ENCODE results near the gene ZNF599.

The ZNF599 gene

GRCh38 chr19:34757441-34757840 lies 15.6 kb downstream of the ZNF599 start:
- peak overlapping the region; percentile 7 to 54 (median 38) for H3K4me3 ChIP-seq (ENCODE audit: low read depth in 1 of 5, low read length in 5 of 5)
- H3K27ac ChIP-seq (ENCODE audit: low read depth, low read length), result no peak overlapping the region
- H3K27me3 ChIP-seq (ENCODE audit: control insufficient read depth in 5 of 5, insufficient read depth in 4 of 5, low read length in 5 of 5), result no peaks in the 10 kb centered on the region
- peaks cover 0 to 5% (median 0%) of the 10 kb centered on the region in 5 donors for H3K4me1 ChIP-seq (ENCODE audit: control insufficient read depth in 5 of 5, insufficient read depth in 5 of 5, low read length in 5 of 5)
- peaks cover 70 to 98% (median 93%) of the 10 kb centered on the region in 5 donors for H3K9me3 ChIP-seq (ENCODE audit: control insufficient read depth in 5 of 5, low read length in 5 of 5)
- peaks cover 30 to 54% (median 39%) of the 10 kb centered on the region in 5 donors for H3K36me3 ChIP-seq (ENCODE audit: control insufficient read depth in 5 of 5, insufficient read depth in 5 of 5, low read length in 5 of 5)
- no peak overlapping the region for H3K9ac ChIP-seq (ENCODE audit: low read length in 5 of 5)

- Histone ChIP-seq H3K9ac (ENCODE audit: low read length in 5 of 5) (no peak overlapping the region), H3K27me3 (ENCODE audit: control insufficient read depth in 5 of 5, insufficient read depth in 4 of 5, low read length in 5 of 5) (no peaks in the 10 kb centered on the region), H3K4me1 (ENCODE audit: control insufficient read depth in 5 of 5, insufficient read depth in 5 of 5, low read length in 5 of 5) (no peaks in the 10 kb centered on the region), H3K36me3 (ENCODE audit: control insufficient read depth in 5 of 5, insufficient read depth in 5 of 5, low read length in 5 of 5) (peaks cover 12 to 32% (median 22%) of the 10 kb centered on the region in 5 donors), H3K4me3 (ENCODE audit: low read depth in 1 of 5, low read length in 5 of 5) (peak overlapping the region; percentile 3 to 38 (median 23)), H3K9me3 (ENCODE audit: control insufficient read depth in 5 of 5, low read length in 5 of 5) (peaks cover 33 to 87% (median 74%) of the 10 kb centered on the region in 5 donors), H3K27ac (ENCODE audit: low read depth, low read length) (no peak overlapping the region)
Observed at GRCh38 chr19:34744896-34745690, 27.9 kb downstream of the ZNF599 start.

GRCh38 chr19:34734537-34735103 lies 38.4 kb downstream of the ZNF599 start:
- peak overlapping the region; percentile 84 to 98 (median 93) for H3K9ac ChIP-seq (ENCODE audit: low read length in 5 of 5)
- peak overlapping the region; percentile 71 to 97 (median 84) for H3K4me3 ChIP-seq (ENCODE audit: low read depth in 1 of 5, low read length in 5 of 5)
- no peaks in the 10 kb centered on the region for H3K27me3 ChIP-seq (ENCODE audit: control insufficient read depth in 5 of 5, insufficient read depth in 4 of 5, low read length in 5 of 5)
- peak overlapping the region; percentile 98 for H3K27ac ChIP-seq (ENCODE audit: low read depth, low read length)
- H3K36me3 ChIP-seq (ENCODE audit: control insufficient read depth in 5 of 5, insufficient read depth in 5 of 5, low read length in 5 of 5), result peaks cover 23 to 32% (median 27%) of the 10 kb centered on the region in 5 donors
- H3K4me1 ChIP-seq (ENCODE audit: control insufficient read depth in 5 of 5, insufficient read depth in 5 of 5, low read length in 5 of 5), result peaks cover 7 to 33% (median 26%) of the 10 kb centered on the region in 5 donors
- peaks cover 0 to 20% (median 15%) of the 10 kb centered on the region in 5 donors for H3K9me3 ChIP-seq (ENCODE audit: control insufficient read depth in 5 of 5, low read length in 5 of 5)

GRCh38 chr19:34733746-34734536 lies 39.1 kb downstream of the ZNF599 start, which contains the start of gene ZNF181:
Gene ZNF181 (plus strand): TSS chr19:34734243. CDS start chr19:34735038, 795 bp downstream.
- peak within 1 kb of the TSS; percentile 71 to 97 (median 85) for H3K4me3 ChIP-seq (ENCODE audit: low read depth in 1 of 5, low read length in 5 of 5)
- peak within 1 kb of the TSS; percentile 84 to 98 (median 93) for H3K9ac ChIP-seq (ENCODE audit: low read length in 5 of 5)

GRCh38 chr19:34733266-34733745 lies 39.7 kb downstream of the ZNF599 start:
- Histone ChIP-seq H3K9ac (ENCODE audit: low read length in 5 of 5) (peak overlapping the region; percentile 84 to 98 (median 93)), H3K27me3 (ENCODE audit: control insufficient read depth in 5 of 5, insufficient read depth in 4 of 5, low read length in 5 of 5) (peaks cover 0 to 5% (median 0%) of the 10 kb centered on the region in 5 donors), H3K27ac (ENCODE audit: low read depth, low read length) (peak overlapping the region; percentile 98), H3K4me3 (ENCODE audit: low read depth in 1 of 5, low read length in 5 of 5) (peak overlapping the region; percentile 71 to 97 (median 85)), H3K36me3 (ENCODE audit: control insufficient read depth in 5 of 5, insufficient read depth in 5 of 5, low read length in 5 of 5) (peaks cover 13 to 22% (median 16%) of the 10 kb centered on the region in 5 donors), H3K4me1 (ENCODE audit: control insufficient read depth in 5 of 5, insufficient read depth in 5 of 5, low read length in 5 of 5) (peaks cover 7 to 33% (median 26%) of the 10 kb centered on the region in 5 donors), H3K9me3 (ENCODE audit: control insufficient read depth in 5 of 5, low read length in 5 of 5) (peaks cover 0 to 9% (median 7%) of the 10 kb centered on the region in 5 donors)

More at GRCh38 chr19:34733746-34734536, 39.1 kb downstream of the ZNF599 start, which contains the start of gene ZNF181:
- H3K4me1 ChIP-seq (ENCODE audit: control insufficient read depth in 5 of 5, insufficient read depth in 5 of 5, low read length in 5 of 5), result peaks cover 7 to 33% (median 26%) of the 10 kb centered on the region in 5 donors
- peaks cover 0 to 13% (median 11%) of the 10 kb centered on the region in 5 donors for H3K9me3 ChIP-seq (ENCODE audit: control insufficient read depth in 5 of 5, low read length in 5 of 5)
- peaks cover 16 to 25% (median 20%) of the 10 kb centered on the region in 5 donors for H3K36me3 ChIP-seq (ENCODE audit: control insufficient read depth in 5 of 5, insufficient read depth in 5 of 5, low read length in 5 of 5)
- H3K27me3 ChIP-seq (ENCODE audit: control insufficient read depth in 5 of 5, insufficient read depth in 4 of 5, low read length in 5 of 5), result no peaks in the 10 kb centered on the region
- peak within 1 kb of the TSS; percentile 98 for H3K27ac ChIP-seq (ENCODE audit: low read depth, low read length)

- Histone ChIP-seq H3K27me3 (ENCODE audit: control insufficient read depth in 5 of 5, insufficient read depth in 4 of 5, low read length in 5 of 5) (peaks cover 0 to 6% (median 0%) of the 10 kb centered on the region in 5 donors), H3K4me3 (ENCODE audit: low read depth in 1 of 5, low read length in 5 of 5) (peak overlapping the region; percentile 71 to 97 (median 85)), H3K4me1 (ENCODE audit: control insufficient read depth in 5 of 5, insufficient read depth in 5 of 5, low read length in 5 of 5) (peaks cover 7 to 33% (median 26%) of the 10 kb centered on the region in 5 donors), H3K9me3 (ENCODE audit: control insufficient read depth in 5 of 5, low read length in 5 of 5) (peaks cover 0 to 5% (median 3%) of the 10 kb centered on the region in 5 donors), H3K9ac (ENCODE audit: low read length in 5 of 5) (peak overlapping the region in 3 of 5 donors; percentile 92 to 98 (median 96)), H3K27ac (ENCODE audit: low read depth, low read length) (no peak overlapping the region), H3K36me3 (ENCODE audit: control insufficient read depth in 5 of 5, insufficient read depth in 5 of 5, low read length in 5 of 5) (peaks cover 11 to 18% (median 15%) of the 10 kb centered on the region in 5 donors)
Observed at GRCh38 chr19:34732612-34733211, 40.3 kb downstream of the ZNF599 start.

- peaks cover 7 to 33% (median 26%) of the 10 kb centered on the region in 5 donors for H3K4me1 ChIP-seq (ENCODE audit: control insufficient read depth in 5 of 5, insufficient read depth in 5 of 5, low read length in 5 of 5)
- peaks cover 0 to 8% (median 0%) of the 10 kb centered on the region in 5 donors for H3K27me3 ChIP-seq (ENCODE audit: control insufficient read depth in 5 of 5, insufficient read depth in 4 of 5, low read length in 5 of 5)
Observed at GRCh38 chr19:34731964-34732363, 41.1 kb downstream of the ZNF599 start.

GRCh38 chr19:34731019-34731829 lies 41.8 kb downstream of the ZNF599 start:
- H3K36me3 ChIP-seq (ENCODE audit: control insufficient read depth in 5 of 5, insufficient read depth in 5 of 5, low read length in 5 of 5), result peaks cover 6 to 10% (median 7%) of the 10 kb centered on the region in 5 donors
- H3K9ac ChIP-seq (ENCODE audit: low read length in 5 of 5), result no peak overlapping the region

More at GRCh38 chr19:34731964-34732363, 41.1 kb downstream of the ZNF599 start:
- peaks cover 0 to 5% (median 0%) of the 10 kb centered on the region in 5 donors for H3K9me3 ChIP-seq (ENCODE audit: control insufficient read depth in 5 of 5, low read length in 5 of 5)
- peaks cover 9 to 15% (median 9%) of the 10 kb centered on the region in 5 donors for H3K36me3 ChIP-seq (ENCODE audit: control insufficient read depth in 5 of 5, insufficient read depth in 5 of 5, low read length in 5 of 5)
- no peak overlapping the region for H3K9ac ChIP-seq (ENCODE audit: low read length in 5 of 5)
- no peak overlapping the region for H3K4me3 ChIP-seq (ENCODE audit: low read depth in 1 of 5, low read length in 5 of 5)
- H3K27ac ChIP-seq (ENCODE audit: low read depth, low read length), result no peak overlapping the region

More at GRCh38 chr19:34731019-34731829, 41.8 kb downstream of the ZNF599 start:
- no peak overlapping the region for H3K4me3 ChIP-seq (ENCODE audit: low read depth in 1 of 5, low read length in 5 of 5)
- peaks cover 0 to 13% (median 3%) of the 10 kb centered on the region in 5 donors for H3K27me3 ChIP-seq (ENCODE audit: control insufficient read depth in 5 of 5, insufficient read depth in 4 of 5, low read length in 5 of 5)
- H3K4me1 ChIP-seq (ENCODE audit: control insufficient read depth in 5 of 5, insufficient read depth in 5 of 5, low read length in 5 of 5), result peaks cover 7 to 31% (median 26%) of the 10 kb centered on the region in 5 donors
- H3K9me3 ChIP-seq (ENCODE audit: control insufficient read depth in 5 of 5, low read length in 5 of 5), result peaks cover 0 to 5% (median 0%) of the 10 kb centered on the region in 5 donors
- no peak overlapping the region for H3K27ac ChIP-seq (ENCODE audit: low read depth, low read length)

Data from subcutaneous abdominal adipose tissue (tissue), 5 donors.